Tibial artery (tissue), 4 donors: ENCODE data around the gene FLNA.

Source experiments
- DNase-seq, 2 donors: peaks; one replicate each; pipeline ENCODE4 v3.0.0-alpha.2; 2019
- H3K27ac ChIP-seq, 2 donors: fragments of 200-600 bp; sonication (generic) in 1 of 2; 1 replicate in 1 of 2; 2 replicates in 1 of 2; pipeline ENCODE4 v1.5.1; 2018 to 2019; ENCODE audit warnings: mild to moderate bottlenecking in 1 of 2
- H3K27me3 ChIP-seq, 2 donors: fragments of 200-600 bp; sonication (generic) in 1 of 2; one replicate each; pipeline versions ENCODE4 v1.5.1 to v1.6.0; 2016 to 2019
- H3K36me3 ChIP-seq, 3 donors: fragments of 200-600 bp; sonication (generic) in 2 of 3; one replicate each; pipeline ENCODE4 v1.5.1; 2016 to 2019; ENCODE audit warnings: mild to moderate bottlenecking in 2 of 3
- H3K4me1 ChIP-seq, 4 donors: fragments of 200-600 bp; sonication (generic) in 2 of 4; 1 replicate in 3 of 4; 2 replicates in 1 of 4; pipeline ENCODE4 v1.5.1; 2016 to 2019
- H3K4me3 ChIP-seq, 2 donors: fragments of 200-600 bp; sonication (generic) in 1 of 2; 1 replicate in 1 of 2; 2 replicates in 1 of 2; pipeline ENCODE4 v1.5.1; 2018 to 2019; ENCODE audit warnings: mild to moderate bottlenecking in 2 of 2
- H3K9me3 ChIP-seq, 3 donors: fragments of 200-600 bp; sonication (generic) in 1 of 3; one replicate each; pipeline ENCODE4 v1.5.1; 2016 to 2019
- CTCF ChIP-seq, 2 experiments: fragments of 200-600 bp in 1 of 2; fragments of 450-650 bp in 1 of 2; IDR thresholded peaks; one replicate each; pipeline ENCODE4 v1.5.1; 2017 to 2019; ENCODE audit warnings: antibody characterized with exemption in 2 of 2, mild to moderate bottlenecking in 1 of 2, moderate library complexity in 1 of 2
- intact Hi-C: fragments of 100-400 bp; cut with DNase I; formaldehyde crosslinking; loops from one replicate; pipeline ENCODE4 v1.15.0; 2023; ENCODE audit warnings: low total_unique reads

The FLNA gene

GRCh38 chrX:154370300-154371016, 4.0 kb downstream of the FLNA start:
- Histone ChIP-seq H3K27me3 (no peaks in the 10 kb centered on the region), H3K27ac (peak overlapping the region; percentile 96 to 98), H3K36me3 (peaks cover 43 to 54% (median 44%) of the 10 kb centered on the region in 3 donors), H3K9me3 (no peaks in the 10 kb centered on the region), H3K4me1 (peaks cover 0 to 47% (median 28%) of the 10 kb centered on the region in 4 donors), H3K4me3 (peak overlapping the region; percentile 78 to 85)
- intact Hi-C loops: no loop called here
- DNase-seq: no peak
- TF ChIP-seq CTCF (IDR thresholded peaks at IDR 0.05): no peak

GRCh38 chrX:154369449-154370299, 4.8 kb downstream of the FLNA start:
- H3K4me1 ChIP-seq: peaks cover 0 to 51% (median 33%) of the 10 kb centered on the region in 4 donors
- intact Hi-C loops: no loop called here

GRCh38 chrX:154368630-154369448, 5.6 kb downstream of the FLNA start:
- peak; percentile 81 to 84 for DNase-seq
- no peak for TF ChIP-seq CTCF (IDR thresholded peaks at IDR 0.05)
- intact Hi-C loops: no loop called here
- Histone ChIP-seq H3K9me3 (no peaks in the 10 kb centered on the region), H3K27ac (peak overlapping the region; percentile 96 to 98), H3K4me3 (peak overlapping the region; percentile 78 to 85), H3K4me1 (peaks cover 0 to 50% (median 37%) of the 10 kb centered on the region in 4 donors), H3K36me3 (peaks cover 59 to 67% (median 60%) of the 10 kb centered on the region in 3 donors), H3K27me3 (no peaks in the 10 kb centered on the region)

More at GRCh38 chrX:154369449-154370299, 4.8 kb downstream of the FLNA start:
- H3K27ac ChIP-seq: peak overlapping the region; percentile 96 to 98
- H3K4me3 ChIP-seq: peak overlapping the region; percentile 78 to 85
- no peaks in the 10 kb centered on the region for H3K27me3 ChIP-seq
- peak; percentile 81 to 93 for DNase-seq
- TF ChIP-seq CTCF (IDR thresholded peaks at IDR 0.05): no peak
- H3K36me3 ChIP-seq: peaks cover 51 to 62% (median 52%) of the 10 kb centered on the region in 3 donors
- H3K9me3 ChIP-seq: no peaks in the 10 kb centered on the region

GRCh38 chrX:154367474-154368308, 6.7 kb downstream of the FLNA start:
- intact Hi-C loops: no loop called here
- DNase-seq: no peak
- H3K9me3 ChIP-seq: no peaks in the 10 kb centered on the region
- H3K27ac ChIP-seq: peak overlapping the region; percentile 96 to 98
- H3K4me1 ChIP-seq: peaks cover 0 to 49% (median 39%) of the 10 kb centered on the region in 4 donors
- H3K27me3 ChIP-seq: no peaks in the 10 kb centered on the region
- no peak for TF ChIP-seq CTCF (IDR thresholded peaks at IDR 0.05)
- H3K36me3 ChIP-seq: peaks cover 67 to 78% (median 71%) of the 10 kb centered on the region in 3 donors
- H3K4me3 ChIP-seq: peak overlapping the region; percentile 78 to 85
